Loucy (cell line): ENCODE results near the gene LILRA1.
"Not testable (repeated sequence)": the region's sequence is repeated elsewhere in the genome, so short reads cannot be mapped to it uniquely, and the experiment has no call there.

Experiments
- H2AFZ ChIP-seq: fragments of 200-600 bp; sonication (generic); 2 replicates; pipeline ENCODE4 v1.6.0; 2016; ENCODE audit warnings: antibody characterized with exemption, mild to moderate bottlenecking, low read length, moderate library complexity
- H3F3A ChIP-seq: fragments of 200-600 bp; 2 replicates; pipeline ENCODE4 v1.6.0; 2016; ENCODE audit warnings: antibody characterized with exemption, low read depth, mild to moderate bottlenecking
- H3K27me3 ChIP-seq: fragments of 200-600 bp; sonication (generic); 2 replicates; pipeline ENCODE4 v1.6.1; 2014; ENCODE audit warnings: low read length, mild to moderate bottlenecking; ENCODE audit not compliant: insufficient read depth, poor library complexity, severe bottlenecking
- H3K36me3 ChIP-seq: fragments of 200-600 bp; sonication (generic); 2 replicates; pipeline ENCODE4 v1.6.1; 2016; ENCODE audit warnings: low read length; ENCODE audit not compliant: insufficient read depth
- H3K4me1 ChIP-seq: fragments of 200-600 bp; sonication (generic); 2 replicates; pipeline ENCODE4 v1.5.1; 2014; ENCODE audit warnings: low read length, mild to moderate bottlenecking; ENCODE audit not compliant: insufficient read depth, poor library complexity, severe bottlenecking
- H3K4me2 ChIP-seq: fragments of 200-600 bp; sonication (generic); 2 replicates; pipeline ENCODE4 v1.6.0; 2014; ENCODE audit warnings: antibody characterized with exemption, low read length, low read depth, mild to moderate bottlenecking; ENCODE audit not compliant: poor library complexity, severe bottlenecking
- H3K4me3 ChIP-seq: fragments of 200-600 bp; sonication (generic); 2 replicates; pipeline ENCODE4 v1.5.1; 2014; ENCODE audit warnings: low read length, mild to moderate bottlenecking, mixed read lengths; ENCODE audit not compliant: poor library complexity, severe bottlenecking
- H3K79me2 ChIP-seq: fragments of 200-600 bp; sonication (generic); 2 replicates; pipeline ENCODE4 v1.6.1; 2014; ENCODE audit warnings: low read length; ENCODE audit not compliant: insufficient read depth
- H3K9ac ChIP-seq: fragments of 200-600 bp; sonication (generic); 2 replicates; pipeline ENCODE4 v1.6.0; 2014; ENCODE audit warnings: mild to moderate bottlenecking, low read depth, low read length, moderate library complexity; ENCODE audit not compliant: poor library complexity, severe bottlenecking
- H3K9me2 ChIP-seq: fragments of 200-600 bp; sonication (generic); replicated peaks from 2 replicates; pipeline ENCODE4 v1.6.1; 2016; ENCODE audit warnings: low read depth, low read length, mixed read lengths
- H3K9me3 ChIP-seq: fragments of 200-600 bp; sonication (generic); 2 replicates; pipeline ENCODE4 v1.6.1; 2014; ENCODE audit warnings: mild to moderate bottlenecking, antibody characterized with exemption, low read length, low read depth; ENCODE audit not compliant: insufficient read depth
- H4K20me1 ChIP-seq: fragments of 200-600 bp; sonication (generic); 2 replicates; pipeline ENCODE4 v1.6.0; 2014; ENCODE audit warnings: antibody characterized with exemption, low read length, mild to moderate bottlenecking; ENCODE audit not compliant: insufficient read depth, poor library complexity, severe bottlenecking
- CTCF ChIP-seq: fragments of 200-600 bp; sonication (generic); conservative IDR thresholded peaks from 2 replicates; pipeline ENCODE4 v1.5.1; 2014; ENCODE audit warnings: mild to moderate bottlenecking, antibody characterized with exemption, low read length
- EZH2phosphoT487 ChIP-seq: fragments of 200-600 bp; IDR thresholded peaks from 2 replicates; pipeline ENCODE4 v1.6.1; 2018; ENCODE audit warnings: antibody characterized with exemption, mild to moderate bottlenecking, moderate library complexity, borderline replicate concordance

Gene LILRA1

GRCh38 chr19:54574527-54575056 lies 18.8 kb upstream of the LILRA1 start:
- no peak overlapping the region for H3K4me3 ChIP-seq
- H3K36me3 ChIP-seq, result no peaks in the 10 kb centered on the region
- peaks cover 17% of the 10 kb centered on the region for H3K4me1 ChIP-seq
- H3K79me2 ChIP-seq, result no peaks in the 10 kb centered on the region
- H3K9me3 ChIP-seq, result no peaks in the 10 kb centered on the region
- H3F3A ChIP-seq, result no peaks in the 10 kb centered on the region
- no peak overlapping the region for H3K4me2 ChIP-seq
- no peak overlapping the region for H3K9ac ChIP-seq
- no peaks in the 10 kb centered on the region for H4K20me1 ChIP-seq
- TF ChIP-seq EZH2phosphoT487 (no peak), CTCF (no peak)
- H3K9me2 ChIP-seq, result no peaks in the 10 kb centered on the region
- no peaks in the 10 kb centered on the region for H3K27me3 ChIP-seq
- no peak overlapping the region for H2AFZ ChIP-seq

DNA sequence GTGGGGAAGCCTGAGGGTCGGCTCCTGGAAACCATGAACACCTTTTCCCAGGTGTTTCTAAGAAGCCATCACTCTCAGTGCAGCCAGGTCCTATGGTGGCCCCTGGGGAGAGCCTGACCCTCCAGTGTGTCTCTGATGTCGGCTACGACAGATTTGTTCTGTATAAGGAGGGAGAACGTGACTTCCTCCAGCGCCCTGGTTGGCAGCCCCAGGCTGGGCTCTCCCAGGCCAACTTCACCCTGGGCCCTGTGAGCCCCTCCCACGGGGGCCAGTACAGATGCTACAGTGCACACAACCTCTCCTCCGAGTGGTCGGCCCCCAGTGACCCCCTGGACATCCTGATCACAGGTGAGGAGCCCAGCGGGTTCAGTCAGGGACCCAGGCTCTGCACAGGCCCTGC lies 18.2 kb upstream of the LILRA1 start:
- not testable (repeated sequence) for H3K9ac ChIP-seq, H3K36me3 ChIP-seq, H2AFZ ChIP-seq, H3K4me2 ChIP-seq, H3K79me2 ChIP-seq, H3K27me3 ChIP-seq, H4K20me1 ChIP-seq, H3K9me2 ChIP-seq, H3K4me3 ChIP-seq, H3F3A ChIP-seq, H3K9me3 ChIP-seq
- H3K4me1 ChIP-seq, result peaks cover 17% of the 10 kb centered on the region

DNA sequence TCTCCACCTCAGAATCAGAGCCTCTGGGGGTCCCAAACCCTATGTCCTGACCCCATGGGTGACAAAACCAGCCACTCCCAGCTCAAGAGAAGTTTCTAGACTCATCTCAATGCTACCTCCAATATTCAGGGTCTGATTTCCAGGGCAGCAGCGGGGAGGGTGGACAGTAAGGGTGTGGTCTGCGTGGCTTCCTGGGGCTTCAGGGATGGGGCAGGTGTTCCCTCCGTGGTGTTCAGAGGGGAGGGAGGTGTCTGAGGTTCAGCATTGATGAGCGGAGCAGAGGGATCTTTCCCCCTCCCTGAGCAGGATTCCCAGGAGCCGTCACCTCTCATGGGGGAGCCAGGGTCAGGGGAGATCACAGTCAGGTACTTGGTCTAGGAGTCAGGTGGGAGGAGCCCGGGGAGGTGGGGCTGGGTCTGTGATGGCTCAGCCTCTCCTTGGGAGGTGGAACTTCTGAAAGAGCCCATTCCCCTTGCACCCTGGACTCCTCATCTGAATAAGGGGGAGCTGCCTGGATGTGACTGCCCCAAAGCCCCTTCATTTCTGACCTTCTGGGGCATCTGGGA lies 16.9 kb upstream of the LILRA1 start:
- no peak overlapping the region for H3K4me3 ChIP-seq
- no peaks in the 10 kb centered on the region for H4K20me1 ChIP-seq
- H3K27me3 ChIP-seq, result no peaks in the 10 kb centered on the region
- H2AFZ ChIP-seq, result no peak overlapping the region
- no peaks in the 10 kb centered on the region for H3K79me2 ChIP-seq
- H3F3A ChIP-seq, result no peaks in the 10 kb centered on the region
- TF ChIP-seq CTCF (no peak), EZH2phosphoT487 (no peak)
- no peaks in the 10 kb centered on the region for H3K36me3 ChIP-seq
- H3K4me2 ChIP-seq, result no peak overlapping the region
- no peak overlapping the region for H3K9ac ChIP-seq
- H3K4me1 ChIP-seq, result peaks cover 17% of the 10 kb centered on the region
- H3K9me3 ChIP-seq, result no peaks in the 10 kb centered on the region
- H3K9me2 ChIP-seq, result no peaks in the 10 kb centered on the region

DNA sequence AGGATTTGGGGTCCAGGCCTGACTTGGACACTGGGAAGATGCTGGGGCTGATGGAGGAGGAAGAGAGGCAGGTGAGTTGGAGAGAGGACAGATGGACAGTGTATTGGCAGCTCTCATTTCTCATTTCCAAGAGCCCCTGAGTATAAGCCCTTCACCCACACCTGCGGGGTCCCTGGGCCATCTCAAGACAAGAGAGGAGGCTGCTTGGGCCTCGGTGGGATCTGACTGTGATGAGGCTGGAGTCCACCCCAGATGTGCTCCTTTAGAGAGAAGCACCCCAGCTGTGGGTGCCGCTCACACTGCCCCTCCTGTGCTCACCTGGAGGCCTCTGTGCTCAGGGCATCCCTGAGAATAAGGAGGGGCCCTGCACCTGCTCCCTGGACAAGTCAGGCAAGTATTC lies 16.1 kb upstream of the LILRA1 start:
- Histone ChIP-seq H3K9me3 (no peaks in the 10 kb centered on the region), H3K79me2 (no peaks in the 10 kb centered on the region), H3K9ac (no peak overlapping the region), H3K36me3 (no peaks in the 10 kb centered on the region), H2AFZ (no peak overlapping the region), H4K20me1 (no peaks in the 10 kb centered on the region), H3K4me3 (no peak overlapping the region), H3K4me2 (no peak overlapping the region), H3K27me3 (no peaks in the 10 kb centered on the region), H3K4me1 (peaks cover 17% of the 10 kb centered on the region), H3F3A (no peaks in the 10 kb centered on the region), H3K9me2 (no peaks in the 10 kb centered on the region)
- TF ChIP-seq CTCF (no peak), EZH2phosphoT487 (no peak)

- H2AFZ ChIP-seq, H3K4me1 ChIP-seq, H3K4me3 ChIP-seq, H3K9ac ChIP-seq, H3K36me3 ChIP-seq, H3F3A ChIP-seq, H3K79me2 ChIP-seq, H3K27me3 ChIP-seq, H3K9me3 ChIP-seq, H4K20me1 ChIP-seq, H3K4me2 ChIP-seq, H3K9me2 ChIP-seq: not testable (repeated sequence)
These were observed 15.2 kb upstream of the LILRA1 start for GRCh38 chr19:54578268-54578667.
